Sigmoid colon (tissue), 4 donors: ENCODE measurements around the gene SCEL.

Source experiments
- CTCF ChIP-seq, 4 experiments: fragments of 450-650 bp in 3 of 4; fragments of 200-600 bp in 1 of 4; IDR thresholded peaks; one replicate each; pipeline ENCODE4 v1.5.1; 2016 to 2019; ENCODE audit warnings: antibody characterized with exemption in 4 of 4, mild to moderate bottlenecking in 3 of 4, moderate library complexity in 2 of 4
- EP300 ChIP-seq, 4 donors: sonication (generic); formaldehyde crosslinking; IDR thresholded peaks; one replicate each; pipeline ENCODE4 v1.6.1; 2017; ENCODE audit warnings: antibody characterized with exemption in 4 of 4
- POLR2A ChIP-seq, 2 donors: fragments of 450-650 bp; IDR thresholded peaks; one replicate each; pipeline ENCODE4 v1.6.1; 2016; ENCODE audit warnings: antibody characterized with exemption in 2 of 2, mild to moderate bottlenecking in 2 of 2, moderate library complexity in 2 of 2
- POLR2AphosphoS5 ChIP-seq, 4 donors: sonication (generic); formaldehyde crosslinking; IDR thresholded peaks; one replicate each; pipeline ENCODE4 v1.6.1; 2017; ENCODE audit warnings: antibody characterized with exemption in 4 of 4

- TF ChIP-seq CTCF (IDR thresholded peaks at IDR 0.05) (no peak), POLR2A (IDR thresholded peaks at IDR 0.05) (no peak), EP300 (IDR thresholded peaks at IDR 0.05) (no peak), POLR2AphosphoS5 (IDR thresholded peaks at IDR 0.05) (no peak)
Measured at GRCh38 chr13:77678691-77679235, 143.3 kb downstream of the SCEL start.
